HEK293 (cell line): ENCODE data around the gene AKR1B15.

Experiments
- ATF2 ChIP-seq: fragments of 450-650 bp; formaldehyde crosslinking; IDR thresholded peaks from 2 replicates; pipeline ENCODE4 v1.5.1; 2016; ENCODE audit warnings: missing biosample characterization, missing genetic modification characterization, low read depth
- CTCF ChIP-seq: fragments of 450-650 bp; formaldehyde crosslinking; IDR thresholded peaks from 2 replicates; pipeline ENCODE4 v1.5.1; 2016; ENCODE audit warnings: missing biosample characterization, missing genetic modification characterization
- KLF16 ChIP-seq: fragments of 450-650 bp; formaldehyde crosslinking; IDR thresholded peaks from 2 replicates; pipeline ENCODE4 v1.5.1; 2017; ENCODE audit warnings: missing biosample characterization, missing genetic modification characterization
- KLF17 ChIP-seq: fragments of 450-650 bp; formaldehyde crosslinking; IDR thresholded peaks from 2 replicates; pipeline ENCODE4 v1.5.1; 2016; ENCODE audit warnings: missing biosample characterization, missing genetic modification characterization
- MYNN ChIP-seq: fragments of 450-650 bp; formaldehyde crosslinking; IDR thresholded peaks from 2 replicates; pipeline ENCODE4 v1.5.1; 2016; ENCODE audit warnings: missing biosample characterization, missing genetic modification characterization, borderline replicate concordance
- REST ChIP-seq: fragments of 450-650 bp; formaldehyde crosslinking; IDR thresholded peaks from 2 replicates; pipeline ENCODE4 v1.5.1; 2016; ENCODE audit warnings: missing biosample characterization, missing genetic modification characterization
- YY1 ChIP-seq: fragments of 450-650 bp; formaldehyde crosslinking; IDR thresholded peaks from 2 replicates; pipeline ENCODE4 v1.5.1; 2018; ENCODE audit warnings: missing biosample characterization, missing genetic modification characterization
- ZBTB17 ChIP-seq: fragments of 450-650 bp; formaldehyde crosslinking; IDR thresholded peaks from 2 replicates; pipeline ENCODE4 v1.5.1; 2016; ENCODE audit warnings: missing biosample characterization, missing genetic modification characterization
- ZBTB21 ChIP-seq: fragments of 450-650 bp; formaldehyde crosslinking; IDR thresholded peaks from 2 replicates; pipeline ENCODE4 v1.5.1; 2017; ENCODE audit warnings: missing biosample characterization, missing genetic modification characterization
- ZNF274 ChIP-seq, 2 experiments: fragments of 200-500 bp in 1 of 2; fragments of 450-650 bp in 1 of 2; sonication (Bioruptor generic) in 1 of 2; formaldehyde crosslinking in 1 of 2; IDR thresholded peaks; 2 replicates each; pipeline versions ENCODE4 v1.5.1 to v1.6.1; 2014 to 2016; ENCODE audit warnings: borderline replicate concordance in 1 of 2, inconsistent platforms in 1 of 2, low read length in 1 of 2, missing biosample characterization in 1 of 2, missing genetic modification characterization in 1 of 2
- ZNF549 ChIP-seq: fragments of 450-650 bp; IDR thresholded peaks from 2 replicates; pipeline ENCODE4 v1.5.1; 2018; ENCODE audit warnings: missing biosample characterization, missing genetic modification characterization, mild to moderate bottlenecking, inconsistent platforms, moderate library complexity
- ZNF561 ChIP-seq: fragments of 450-650 bp; IDR thresholded peaks from 2 replicates; pipeline ENCODE4 v1.5.1; 2018; ENCODE audit warnings: missing biosample characterization, missing genetic modification characterization, borderline replicate concordance
- ZNF76 ChIP-seq: fragments of 450-650 bp; formaldehyde crosslinking; IDR thresholded peaks from 2 replicates; pipeline ENCODE4; 2016; ENCODE audit warnings: low read depth, missing biosample characterization, missing genetic modification characterization, borderline replicate concordance

- TF ChIP-seq CTCF (tag by site-specific recombination) (no peak), KLF16 (no peak), YY1 (tag by site-specific recombination) (no peak), KLF17 (tag by site-specific recombination) (no peak), ZNF76 (tag by site-specific recombination) (no peak), REST (tag by site-specific recombination) (no peak), ZNF561 (tag by site-specific recombination) (no peak), MYNN (tag by site-specific recombination) (no peak), ZBTB17 (tag by site-specific recombination) (no peak), ZBTB21 (tag by site-specific recombination) (no peak), ATF2 (tag by site-specific recombination) (no peak), ZNF274 (IDR thresholded peaks at IDR 0.05; ENCODE audit: low read length) (no peak), ZNF274 (tag by site-specific recombination; IDR thresholded peaks at IDR 0.05; ENCODE audit: borderline replicate concordance) (no peak), ZNF549 (no peak)
These were observed 44.9 kb downstream of the AKR1B15 start for GRCh38 chr7:134593530-134594392.
